Naive thymus-derived CD4-positive, alpha-beta T cell (primary cell): ENCODE measurements around the gene DAAM2. TPM values are rescaled to one million over a fixed set of nuclear protein-coding genes. Genes with fewer than 3 reads are reported as not detected.

ENCODE experiments used
- ATAC-seq: fragments of 150-1000 bp; cut with Tn5 transposase; 2 replicates; pipeline ENCODE4 v1.10.0; 2021; ENCODE audit warnings: mild to moderate bottlenecking, moderate library complexity
- CTCF ChIA-PET: fragments of 350-600 bp; sonication (Branson Sonifier 250); formaldehyde crosslinking; loops from one replicate; lab custom pipeline; 2021; ENCODE audit warnings: antibody characterized with exemption; lab: Charles Lee
- POLR2A ChIA-PET: fragments of 350-600 bp; sonication (Branson Sonifier 250); formaldehyde crosslinking; loops from one replicate; lab custom pipeline; 2021; ENCODE audit warnings: antibody characterized with exemption, inconsistent platforms; lab: Charles Lee
- DNase-seq, 9 donors: peaks; one replicate each; pipeline versions ENCODE4 v3.0.0 to v3.0.0-alpha.2; 2020 to 2022; ENCODE audit warnings: mixed read lengths in 1 of 9
- H3K27ac ChIP-seq: one replicate; pipeline ENCODE4 v1.7.0; 2013; ENCODE audit warnings: mild to moderate bottlenecking, low read depth, low read length, moderate library complexity
- H3K27me3 ChIP-seq, 2 donors: one replicate each; pipeline ENCODE4 v1.7.0; 2013; ENCODE audit warnings: low read length in 2 of 2, mild to moderate bottlenecking in 2 of 2, moderate library complexity in 2 of 2; ENCODE audit not compliant: control insufficient read depth in 2 of 2, insufficient read depth in 2 of 2
- H3K36me3 ChIP-seq, 3 experiments: 1 replicate in 2 of 3; 2 replicates in 1 of 3; pipeline ENCODE4 v1.7.0; 2013; ENCODE audit warnings: low read length in 3 of 3, mild to moderate bottlenecking in 3 of 3, moderate library complexity in 1 of 3; ENCODE audit not compliant: insufficient read depth in 3 of 3, control insufficient read depth in 2 of 3
- H3K4me1 ChIP-seq, 2 donors: one replicate each; pipeline ENCODE4 v1.7.0; 2013; ENCODE audit warnings: low read length in 2 of 2, mild to moderate bottlenecking in 2 of 2, moderate library complexity in 1 of 2; ENCODE audit not compliant: control insufficient read depth in 2 of 2, insufficient read depth in 2 of 2
- H3K4me3 ChIP-seq: 2 replicates; pipeline ENCODE4 v1.7.0; 2013; ENCODE audit warnings: mild to moderate bottlenecking, low read length
- H3K9me3 ChIP-seq, 3 experiments: 1 replicate in 2 of 3; 2 replicates in 1 of 3; pipeline ENCODE4 v1.7.0; 2013; ENCODE audit warnings: low read length in 3 of 3; ENCODE audit not compliant: control insufficient read depth in 2 of 3
- H3K27ac Mint-ChIP-seq, 9 donors: one replicate each; pipeline ENCODE4 v1.8.0; 2020 to 2022; ENCODE audit warnings: mixed read lengths in 9 of 9, mild to moderate bottlenecking in 8 of 9, moderate library complexity in 5 of 9, inconsistent platforms in 2 of 9
- H3K27me3 Mint-ChIP-seq, 5 donors: one replicate each; pipeline ENCODE4 v1.8.0; 2021 to 2022; ENCODE audit warnings: mixed read lengths in 5 of 5, mild to moderate bottlenecking in 1 of 5
- H3K36me3 Mint-ChIP-seq, 5 donors: one replicate each; pipeline ENCODE4 v1.8.0; 2020 to 2022; ENCODE audit warnings: mixed read lengths in 5 of 5, mild to moderate bottlenecking in 3 of 5, inconsistent platforms in 1 of 5
- H3K4me1 Mint-ChIP-seq, 7 donors: one replicate each; pipeline ENCODE4 v1.8.0; 2020 to 2022; ENCODE audit warnings: mixed read lengths in 7 of 7, mild to moderate bottlenecking in 3 of 7, inconsistent platforms in 1 of 7
- H3K4me3 Mint-ChIP-seq, 10 donors: one replicate each; pipeline ENCODE4 v1.8.0; 2020 to 2022; ENCODE audit warnings: mild to moderate bottlenecking in 10 of 10, mixed read lengths in 10 of 10, moderate library complexity in 6 of 10, inconsistent platforms in 2 of 10
- H3K9me3 Mint-ChIP-seq, 11 donors: one replicate each; pipeline ENCODE4 v1.8.0; 2020 to 2022; ENCODE audit warnings: mixed read lengths in 11 of 11, mild to moderate bottlenecking in 4 of 11, inconsistent platforms in 1 of 11, moderate library complexity in 1 of 11
- intact Hi-C, 2 donors: fragments of 100-400 bp; cut with micrococcal nuclease; formaldehyde crosslinking; loops; one replicate each; pipeline ENCODE4 v1.15.1; 2023
- polyA plus RNA-seq, 2 donors: library from polyadenylated mRNA; unstranded; fragments of 300-500 nt; fragmentation: Illumina TruSeq; gene quantifications; one replicate each; pipeline ENCODE4 v1.2.3, GENCODE V29; 2021
- total RNA-seq, 6 experiments: library from RNA in 5 of 6; stranded (reverse) in 5 of 6; gene quantifications; 1 replicate in 5 of 6; 2 replicates in 1 of 6; pipeline ENCODE4 v1.2.3 and lab custom pipeline; 2021 to 2026

The DAAM2 gene
- total and polyA plus RNA-seq, 7 experiments from 2014 or later, result not detected

DNA sequence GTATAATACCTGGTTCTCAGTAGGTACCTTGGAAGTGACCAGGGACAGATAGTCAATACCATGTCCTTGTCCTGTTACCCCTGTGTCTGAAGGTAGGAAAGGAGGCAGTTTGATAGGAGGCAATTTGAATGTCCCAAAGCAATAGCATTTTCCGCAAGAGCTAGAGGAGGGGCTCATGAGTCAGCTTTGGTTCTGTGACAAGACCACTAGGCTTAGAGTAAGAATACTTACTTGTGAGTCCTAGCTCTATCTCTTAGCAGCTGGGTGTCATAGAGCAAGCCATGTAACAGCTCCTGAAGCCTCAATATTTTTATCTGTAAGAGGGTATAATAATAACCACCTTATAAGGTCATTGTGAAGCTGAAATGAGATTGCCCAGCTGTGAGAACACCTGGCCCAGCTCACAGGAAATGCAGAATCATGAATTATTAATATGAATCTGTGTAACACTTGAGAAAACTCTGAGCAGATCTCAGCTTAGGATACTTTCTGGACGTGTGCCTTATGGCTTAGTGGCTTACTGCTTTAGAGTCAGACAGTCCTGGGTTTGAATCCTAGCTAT is 58.6 kb downstream of the DAAM2 start:
- CTCF ChIA-PET, result no interaction called here
- no peaks in the 10 kb centered on the region for H3K4me1 ChIP-seq
- no peaks in the 10 kb centered on the region for H3K9me3 ChIP-seq
- intact Hi-C loops, result no loop called here
- H3K27me3 ChIP-seq, result no peaks in the 10 kb centered on the region
- H3K9me3 Mint-ChIP-seq, result no peaks in the 10 kb centered on the region
- no peak overlapping the region for H3K27ac Mint-ChIP-seq
- H3K36me3 ChIP-seq, result no peaks in the 10 kb centered on the region
- no peak overlapping the region for H3K27ac ChIP-seq
- H3K4me3 Mint-ChIP-seq, result no peak overlapping the region
- no peak overlapping the region for H3K4me3 ChIP-seq
- H3K36me3 Mint-ChIP-seq, result no peaks in the 10 kb centered on the region
- H3K4me1 Mint-ChIP-seq, result peaks cover 0 to 2% (median 0%) of the 10 kb centered on the region in 7 donors
- POLR2A ChIA-PET, result no interaction called here
- no peak for ATAC-seq
- no peak for DNase-seq
- peaks cover 2 to 30% (median 17%) of the 10 kb centered on the region in 5 donors for H3K27me3 Mint-ChIP-seq

DNA sequence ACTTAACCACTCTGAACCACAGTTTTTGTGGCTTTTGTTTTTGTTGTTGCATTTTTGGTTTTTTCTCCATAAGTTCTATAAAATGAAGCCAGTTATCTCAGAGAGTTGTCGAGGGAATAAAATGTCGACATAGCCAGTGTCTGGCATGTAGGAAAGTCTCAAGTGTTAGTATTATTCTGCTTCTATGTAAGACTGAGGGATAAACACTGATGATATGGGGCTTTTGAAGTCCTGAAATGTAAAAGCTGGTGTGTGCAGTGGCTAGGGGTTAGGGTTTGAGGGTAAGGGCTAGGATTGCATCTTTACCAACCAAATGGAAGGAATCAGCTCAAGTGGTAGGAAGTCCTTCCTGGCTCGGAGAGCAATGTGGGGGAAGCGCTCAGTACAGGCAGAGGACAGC is 59.2 kb downstream of the DAAM2 start:
- H3K9me3 ChIP-seq, result no peaks in the 10 kb centered on the region
- no peaks in the 10 kb centered on the region for H3K36me3 Mint-ChIP-seq
- H3K27ac Mint-ChIP-seq, result no peak overlapping the region
- CTCF ChIA-PET, result no interaction called here
- H3K36me3 ChIP-seq, result no peaks in the 10 kb centered on the region
- no peak overlapping the region for H3K4me3 Mint-ChIP-seq
- no peak for DNase-seq
- no peak overlapping the region for H3K4me3 ChIP-seq
- intact Hi-C loops, result no loop called here
- no peak for ATAC-seq
- H3K9me3 Mint-ChIP-seq, result no peaks in the 10 kb centered on the region
- H3K27me3 ChIP-seq, result no peaks in the 10 kb centered on the region
- POLR2A ChIA-PET, result no interaction called here
- peaks cover 0 to 2% (median 0%) of the 10 kb centered on the region in 7 donors for H3K4me1 Mint-ChIP-seq
- H3K4me1 ChIP-seq, result no peaks in the 10 kb centered on the region
- peaks cover 2 to 30% (median 18%) of the 10 kb centered on the region in 5 donors for H3K27me3 Mint-ChIP-seq
- H3K27ac ChIP-seq, result no peak overlapping the region

- Histone ChIP-seq H3K4me1 (no peaks in the 10 kb centered on the region), H3K4me3 (no peak overlapping the region), H3K9me3 (no peaks in the 10 kb centered on the region), H3K27ac (no peak overlapping the region), H3K36me3 (no peaks in the 10 kb centered on the region), H3K27me3 (no peaks in the 10 kb centered on the region)
- Mint-ChIP-seq H3K27ac (no peak overlapping the region), H3K4me1 (peaks cover 0 to 2% (median 0%) of the 10 kb centered on the region in 7 donors), H3K27me3 (peaks cover 2 to 30% (median 18%) of the 10 kb centered on the region in 5 donors), H3K9me3 (no peaks in the 10 kb centered on the region), H3K4me3 (no peak overlapping the region), H3K36me3 (no peaks in the 10 kb centered on the region)
- ChIA-PET CTCF (no interaction called here), POLR2A (no interaction called here)
- DNase-seq (no peak), ATAC-seq (no peak)
- intact Hi-C loops, result no loop called here
These were observed 60.1 kb downstream of the DAAM2 start for GRCh38 chr6:39852324-39852723.

DNA sequence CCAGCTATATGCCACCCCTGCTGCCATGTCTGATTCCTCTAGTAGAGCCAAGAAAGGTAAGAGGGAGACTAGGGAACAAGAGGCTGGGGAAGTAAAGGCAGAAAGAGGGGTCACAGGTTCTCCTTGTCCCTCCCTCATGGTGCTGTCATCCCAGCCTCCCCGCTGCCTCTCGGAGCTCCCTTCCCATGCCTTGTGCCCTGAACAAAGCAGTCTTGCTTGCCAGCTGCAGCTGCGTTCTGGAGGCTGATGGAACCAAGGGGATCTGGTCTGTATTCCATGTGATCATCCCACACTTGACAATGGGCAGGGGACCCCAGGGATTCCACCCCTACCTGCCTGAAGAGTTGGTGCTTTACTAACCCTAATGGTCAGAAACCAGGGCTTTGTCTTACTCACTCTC is 61.4 kb downstream of the DAAM2 start:
- no peaks in the 10 kb centered on the region for H3K36me3 Mint-ChIP-seq
- no peak overlapping the region for H3K4me3 Mint-ChIP-seq
- ATAC-seq (no peak), DNase-seq (no peak)
- no peak overlapping the region for H3K27ac Mint-ChIP-seq
- H3K9me3 ChIP-seq, result no peaks in the 10 kb centered on the region
- no peaks in the 10 kb centered on the region for H3K9me3 Mint-ChIP-seq
- no peaks in the 10 kb centered on the region for H3K36me3 ChIP-seq
- H3K27me3 ChIP-seq, result no peaks in the 10 kb centered on the region
- no peaks in the 10 kb centered on the region for H3K4me1 ChIP-seq
- H3K27ac ChIP-seq, result no peak overlapping the region
- H3K4me1 Mint-ChIP-seq, result peaks cover 0 to 2% (median 0%) of the 10 kb centered on the region in 7 donors
- peaks cover 2 to 31% (median 15%) of the 10 kb centered on the region in 5 donors for H3K27me3 Mint-ChIP-seq
- POLR2A ChIA-PET, result no interaction called here
- no peak overlapping the region for H3K4me3 ChIP-seq
- intact Hi-C loops, result no loop called here
- CTCF ChIA-PET, result interaction anchor here (0.7 to 1.5 kb wide), 2 partner anchors 12 to 647 kb away, joined by 3 to 4 read pairs; no protein-coding TSS in a partner anchor

DNA sequence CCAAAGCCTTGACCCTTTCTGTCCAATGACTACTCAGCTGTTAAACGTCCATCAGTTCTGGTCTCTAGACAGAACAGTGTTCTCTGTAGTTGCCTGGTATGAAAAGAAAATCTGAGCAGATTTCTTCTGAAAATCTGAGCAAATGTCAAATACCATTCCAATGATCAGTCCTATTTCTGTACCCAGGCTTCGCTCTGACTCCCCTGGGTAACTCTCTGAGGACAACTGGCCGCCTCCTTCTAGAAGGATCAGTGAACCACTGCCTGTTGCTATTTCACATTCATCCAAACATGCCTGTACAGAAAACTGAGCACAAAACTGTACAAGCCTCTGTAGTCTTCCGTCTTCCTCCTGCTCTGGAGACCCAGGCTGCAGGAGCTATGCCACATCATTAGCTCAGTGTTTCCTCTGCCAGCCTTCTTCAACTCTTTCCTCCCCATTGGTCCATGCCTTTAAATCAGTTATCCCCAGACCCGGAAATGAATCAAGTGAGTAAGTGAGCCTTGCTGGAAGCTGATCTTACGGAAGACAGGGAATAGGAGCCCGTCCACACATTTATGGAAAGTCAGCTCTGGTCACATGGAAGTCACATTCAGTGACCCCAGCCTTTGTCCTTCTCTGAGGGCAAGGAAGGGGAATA is 63.3 kb downstream of the DAAM2 start:
- peaks cover 2 to 37% (median 20%) of the 10 kb centered on the region in 5 donors for H3K27me3 Mint-ChIP-seq
- no peaks in the 10 kb centered on the region for H3K9me3 Mint-ChIP-seq
- no peaks in the 10 kb centered on the region for H3K36me3 Mint-ChIP-seq
- H3K4me3 Mint-ChIP-seq, result no peak overlapping the region
- Histone ChIP-seq H3K27ac (no peak overlapping the region), H3K27me3 (no peaks in the 10 kb centered on the region), H3K9me3 (no peaks in the 10 kb centered on the region), H3K4me1 (no peaks in the 10 kb centered on the region), H3K36me3 (no peaks in the 10 kb centered on the region), H3K4me3 (no peak overlapping the region)
- no peak overlapping the region for H3K27ac Mint-ChIP-seq
- no peak for DNase-seq
- ATAC-seq, result no peak
- CTCF ChIA-PET, result interaction anchor here (1.1 kb wide), 1 partner anchor 21 kb away, joined by 3 read pairs; no protein-coding TSS in a partner anchor
- intact Hi-C loops, result no loop called here
- POLR2A ChIA-PET, result no interaction called here
- no peaks in the 10 kb centered on the region for H3K4me1 Mint-ChIP-seq

- ATAC-seq (no peak), DNase-seq (no peak)
- no peaks in the 10 kb centered on the region for H3K9me3 Mint-ChIP-seq
- ChIA-PET CTCF (no interaction called here), POLR2A (no interaction called here)
- Histone ChIP-seq H3K4me3 (no peak overlapping the region), H3K4me1 (no peaks in the 10 kb centered on the region), H3K36me3 (no peaks in the 10 kb centered on the region), H3K9me3 (no peaks in the 10 kb centered on the region), H3K27me3 (no peaks in the 10 kb centered on the region), H3K27ac (no peak overlapping the region)
- H3K4me3 Mint-ChIP-seq, result no peak overlapping the region
- peaks cover 0 to 40% (median 16%) of the 10 kb centered on the region in 5 donors for H3K27me3 Mint-ChIP-seq
- H3K27ac Mint-ChIP-seq, result no peak overlapping the region
- no peaks in the 10 kb centered on the region for H3K36me3 Mint-ChIP-seq
- no peaks in the 10 kb centered on the region for H3K4me1 Mint-ChIP-seq
- intact Hi-C loops, result no loop called here
These were observed 66.8 kb downstream of the DAAM2 start for GRCh38 chr6:39859025-39859424.

GRCh38 chr6:39861663-39862062 is 69.5 kb downstream of the DAAM2 start:
- Histone ChIP-seq H3K4me3 (no peak overlapping the region), H3K27me3 (no peaks in the 10 kb centered on the region), H3K36me3 (no peaks in the 10 kb centered on the region), H3K4me1 (no peaks in the 10 kb centered on the region), H3K9me3 (no peaks in the 10 kb centered on the region), H3K27ac (no peak overlapping the region)
- no peaks in the 10 kb centered on the region for H3K4me1 Mint-ChIP-seq
- CTCF ChIA-PET, result no interaction called here
- intact Hi-C loops, result loop anchor here in 1 of 2 donors (10.0 kb wide), 2 partner anchors 983 to 1053 kb away; no protein-coding TSS in a partner anchor
- H3K4me3 Mint-ChIP-seq, result no peak overlapping the region
- no peaks in the 10 kb centered on the region for H3K9me3 Mint-ChIP-seq
- ATAC-seq (no peak), DNase-seq (no peak)
- peaks cover 0 to 31% (median 20%) of the 10 kb centered on the region in 5 donors for H3K27me3 Mint-ChIP-seq
- no peak overlapping the region for H3K27ac Mint-ChIP-seq
- no peaks in the 10 kb centered on the region for H3K36me3 Mint-ChIP-seq
- POLR2A ChIA-PET, result no interaction called here
